GM12878 (cell line): Measurements from ENCODE around the gene B3GALT4. TPM values are rescaled to one million over a fixed set of nuclear protein-coding genes. Genes with fewer than 3 reads are reported as not detected.

ENCODE experiments used
- ATF7 ChIP-seq: fragments of 450-650 bp; IDR thresholded peaks from 2 replicates; pipeline ENCODE4 v1.6.1; 2016; ENCODE audit warnings: low read depth, mild to moderate bottlenecking
- CHD1 ChIP-seq: IDR thresholded peaks from 2 replicates; pipeline ENCODE4 v1.6.1; 2012; ENCODE audit warnings: low read depth, low read length, improper control_type of control experiment
- CHD4 ChIP-seq: fragments of 200-600 bp; sonication (generic); IDR thresholded peaks from 2 replicates; pipeline ENCODE4 v1.6.1; 2016; ENCODE audit warnings: mild to moderate bottlenecking
- CREB1 ChIP-seq: IDR thresholded peaks from 2 replicates; pipeline ENCODE4 v1.6.1; 2012; ENCODE audit warnings: low read depth, mild to moderate bottlenecking, inconsistent platforms
- EED ChIP-seq: sonication (generic); IDR thresholded peaks from 2 replicates; pipeline ENCODE4 v1.6.1; 2016; ENCODE audit warnings: antibody characterized with exemption, low read depth
- EGR1 ChIP-seq, 2 experiments: IDR thresholded peaks; 1 replicate in 1 of 2; 2 replicates in 1 of 2; pipeline ENCODE4 v1.6.1; 2011 to 2012; ENCODE audit warnings: low read depth in 2 of 2, low read length in 2 of 2, borderline replicate concordance in 1 of 2, mild to moderate bottlenecking in 1 of 2, moderate library complexity in 1 of 2
- HCFC1 ChIP-seq: fragments of 150-350 bp; IDR thresholded peaks from 2 replicates; pipeline ENCODE4 v1.6.1; 2014; ENCODE audit warnings: low read length
- HDAC2 ChIP-seq: fragments of 200-600 bp; sonication (generic); IDR thresholded peaks from 2 replicates; pipeline ENCODE4 v1.6.1; 2017
- KLF5 ChIP-seq: fragments of 450-650 bp; IDR thresholded peaks from 2 replicates; pipeline ENCODE4 v1.6.1; 2014; ENCODE audit warnings: mild to moderate bottlenecking; ENCODE audit not compliant: partially characterized antibody
- LARP7 ChIP-seq: fragments of 450-650 bp; IDR thresholded peaks from 2 replicates; pipeline ENCODE4 v1.6.1; 2017; ENCODE audit warnings: mild to moderate bottlenecking
- MEF2B ChIP-seq: fragments of 450-650 bp; IDR thresholded peaks from 2 replicates; pipeline ENCODE4 v1.6.1; 2018; ENCODE audit warnings: mild to moderate bottlenecking, moderate library complexity; ENCODE audit not compliant: partially characterized antibody, poor library complexity, severe bottlenecking
- NKRF ChIP-seq: fragments of 450-650 bp; conservative IDR thresholded peaks from 2 replicates; pipeline ENCODE4 v1.6.1; 2017; ENCODE audit warnings: mild to moderate bottlenecking, moderate library complexity
- NRF1 ChIP-seq: conservative IDR thresholded peaks from 2 replicates; pipeline ENCODE4 v1.6.1; 2011; ENCODE audit warnings: mild to moderate bottlenecking, low read depth, low read length, improper control_type of control experiment
- POU2F2 ChIP-seq: IDR thresholded peaks from 3 replicates; pipeline ENCODE4 v1.6.1; 2011; ENCODE audit warnings: low read depth, mild to moderate bottlenecking, low read length, borderline replicate concordance
- RUNX3 ChIP-seq: IDR thresholded peaks from 2 replicates; pipeline ENCODE4 v1.6.1; 2012; ENCODE audit warnings: low read length, inconsistent platforms
- SMC3 ChIP-seq: IDR thresholded peaks from 2 replicates; pipeline ENCODE4 v1.6.1; 2011; ENCODE audit warnings: low read length, improper control_type of control experiment, borderline replicate concordance
- STAT1 ChIP-seq: fragments of 450-650 bp; conservative IDR thresholded peaks from 2 replicates; pipeline ENCODE4 v1.6.1; 2014; ENCODE audit warnings: antibody characterized with exemption, mild to moderate bottlenecking
- WRNIP1 ChIP-seq: IDR thresholded peaks from 2 replicates; pipeline ENCODE4 v1.6.1; 2011; ENCODE audit warnings: low read depth, low read length, improper control_type of control experiment, borderline replicate concordance
- ZBED1 ChIP-seq: IDR thresholded peaks from 2 replicates; pipeline ENCODE4 v1.6.1; 2016; ENCODE audit warnings: borderline replicate concordance
- polyA plus RNA-seq, 11 experiments: library from polyadenylated mRNA; depleted of rRNA in 4 of 11; unstranded in 6 of 11; stranded (reverse) in 5 of 11; fragments of >200 nt; fragmentation: Nextera tagmentation in 4 of 11; fragmentation: Illumina TruSeq in 1 of 11; extraction: Ambion mirVana in 4 of 11; extraction: Trizol in 1 of 11; gene quantifications; 1 replicate in 1 of 11; 2 replicates in 10 of 11; pipeline versions ENCODE4 v1.2.1 to v1.2.3, GENCODE V29; 2011 to 2016; ENCODE audit warnings: inconsistent platforms in 2 of 11, missing spikeins in 2 of 11, low read depth in 1 of 11
- total RNA-seq, 4 experiments: library from RNA; depleted of rRNA in 3 of 4; stranded (reverse); fragments of >200 nt in 3 of 4; fragmentation: Illumina TruSeq in 1 of 4; extraction: Trizol in 1 of 4; gene quantifications; 2 replicates each; pipeline versions ENCODE4 v1.2.1 to v1.2.3, GENCODE V29; 2013 to 2021
- TF ChIP-seq, protein P1 (sequence below): fragments of 450-650 bp; IDR thresholded peaks from 2 replicates; pipeline ENCODE4 v1.6.1; 2017; ENCODE audit warnings: mild to moderate bottlenecking, moderate library complexity
- TF ChIP-seq, protein P2 (sequence below): fragments of 450-650 bp; IDR thresholded peaks from 2 replicates; pipeline ENCODE4 v1.6.1; 2016; ENCODE audit warnings: mild to moderate bottlenecking, moderate library complexity, borderline replicate concordance

Gene B3GALT4
- total and polyA plus RNA-seq, 10 of the 15 experiments (the other 5 are each of a cell fraction or from before 2014, with no cell fraction given): 0.27 to 8.2 (median 2.6) TPM

GRCh38 chr6:33299237-33299944 lies 22.5 kb downstream of the B3GALT4 start (continued):
- peak; percentile 94 for TF ChIP-seq MEF2B
- TF ChIP-seq STAT1: peak; percentile 53; the same call in 1 of the 2 replicates
- TF ChIP-seq NRF1: no peak
- TF ChIP-seq SMC3: peak; percentile 12; the same call in 1 of the 2 replicates
- peak; percentile 27 for TF ChIP-seq CREB1
- TF ChIP-seq LARP7: peak; percentile 52
- TF ChIP-seq EGR1 (IDR thresholded peaks at IDR 0.05; ENCODE audit: borderline replicate concordance in 1 of 2, low read depth in 2 of 2, low read length in 2 of 2): peak; percentile 50 to 96
- peak; percentile 75 for TF ChIP-seq NKRF
- TF ChIP-seq HDAC2: no peak
- peak; percentile 48; the same call in 1 of the 2 replicates for TF ChIP-seq ATF7
- TF ChIP-seq, protein P1, sequence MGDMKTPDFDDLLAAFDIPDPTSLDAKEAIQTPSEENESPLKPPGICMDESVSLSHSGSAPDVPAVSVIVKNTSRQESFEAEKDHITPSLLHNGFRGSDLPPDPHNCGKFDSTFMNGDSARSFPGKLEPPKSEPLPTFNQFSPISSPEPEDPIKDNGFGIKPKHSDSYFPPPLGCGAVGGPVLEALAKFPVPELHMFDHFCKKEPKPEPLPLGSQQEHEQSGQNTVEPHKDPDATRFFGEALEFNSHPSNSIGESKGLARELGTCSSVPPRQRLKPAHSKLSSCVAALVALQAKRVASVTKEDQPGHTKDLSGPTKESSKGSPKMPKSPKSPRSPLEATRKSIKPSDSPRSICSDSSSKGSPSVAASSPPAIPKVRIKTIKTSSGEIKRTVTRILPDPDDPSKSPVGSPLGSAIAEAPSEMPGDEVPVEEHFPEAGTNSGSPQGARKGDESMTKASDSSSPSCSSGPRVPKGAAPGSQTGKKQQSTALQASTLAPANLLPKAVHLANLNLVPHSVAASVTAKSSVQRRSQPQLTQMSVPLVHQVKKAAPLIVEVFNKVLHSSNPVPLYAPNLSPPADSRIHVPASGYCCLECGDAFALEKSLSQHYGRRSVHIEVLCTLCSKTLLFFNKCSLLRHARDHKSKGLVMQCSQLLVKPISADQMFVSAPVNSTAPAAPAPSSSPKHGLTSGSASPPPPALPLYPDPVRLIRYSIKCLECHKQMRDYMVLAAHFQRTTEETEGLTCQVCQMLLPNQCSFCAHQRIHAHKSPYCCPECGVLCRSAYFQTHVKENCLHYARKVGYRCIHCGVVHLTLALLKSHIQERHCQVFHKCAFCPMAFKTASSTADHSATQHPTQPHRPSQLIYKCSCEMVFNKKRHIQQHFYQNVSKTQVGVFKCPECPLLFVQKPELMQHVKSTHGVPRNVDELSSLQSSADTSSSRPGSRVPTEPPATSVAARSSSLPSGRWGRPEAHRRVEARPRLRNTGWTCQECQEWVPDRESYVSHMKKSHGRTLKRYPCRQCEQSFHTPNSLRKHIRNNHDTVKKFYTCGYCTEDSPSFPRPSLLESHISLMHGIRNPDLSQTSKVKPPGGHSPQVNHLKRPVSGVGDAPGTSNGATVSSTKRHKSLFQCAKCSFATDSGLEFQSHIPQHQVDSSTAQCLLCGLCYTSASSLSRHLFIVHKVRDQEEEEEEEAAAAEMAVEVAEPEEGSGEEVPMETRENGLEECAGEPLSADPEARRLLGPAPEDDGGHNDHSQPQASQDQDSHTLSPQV: no peak
- peak; percentile 72 for TF ChIP-seq EED
- peak; percentile 47 for TF ChIP-seq KLF5
- TF ChIP-seq POU2F2: peak; percentile 65
- TF ChIP-seq, protein P2, sequence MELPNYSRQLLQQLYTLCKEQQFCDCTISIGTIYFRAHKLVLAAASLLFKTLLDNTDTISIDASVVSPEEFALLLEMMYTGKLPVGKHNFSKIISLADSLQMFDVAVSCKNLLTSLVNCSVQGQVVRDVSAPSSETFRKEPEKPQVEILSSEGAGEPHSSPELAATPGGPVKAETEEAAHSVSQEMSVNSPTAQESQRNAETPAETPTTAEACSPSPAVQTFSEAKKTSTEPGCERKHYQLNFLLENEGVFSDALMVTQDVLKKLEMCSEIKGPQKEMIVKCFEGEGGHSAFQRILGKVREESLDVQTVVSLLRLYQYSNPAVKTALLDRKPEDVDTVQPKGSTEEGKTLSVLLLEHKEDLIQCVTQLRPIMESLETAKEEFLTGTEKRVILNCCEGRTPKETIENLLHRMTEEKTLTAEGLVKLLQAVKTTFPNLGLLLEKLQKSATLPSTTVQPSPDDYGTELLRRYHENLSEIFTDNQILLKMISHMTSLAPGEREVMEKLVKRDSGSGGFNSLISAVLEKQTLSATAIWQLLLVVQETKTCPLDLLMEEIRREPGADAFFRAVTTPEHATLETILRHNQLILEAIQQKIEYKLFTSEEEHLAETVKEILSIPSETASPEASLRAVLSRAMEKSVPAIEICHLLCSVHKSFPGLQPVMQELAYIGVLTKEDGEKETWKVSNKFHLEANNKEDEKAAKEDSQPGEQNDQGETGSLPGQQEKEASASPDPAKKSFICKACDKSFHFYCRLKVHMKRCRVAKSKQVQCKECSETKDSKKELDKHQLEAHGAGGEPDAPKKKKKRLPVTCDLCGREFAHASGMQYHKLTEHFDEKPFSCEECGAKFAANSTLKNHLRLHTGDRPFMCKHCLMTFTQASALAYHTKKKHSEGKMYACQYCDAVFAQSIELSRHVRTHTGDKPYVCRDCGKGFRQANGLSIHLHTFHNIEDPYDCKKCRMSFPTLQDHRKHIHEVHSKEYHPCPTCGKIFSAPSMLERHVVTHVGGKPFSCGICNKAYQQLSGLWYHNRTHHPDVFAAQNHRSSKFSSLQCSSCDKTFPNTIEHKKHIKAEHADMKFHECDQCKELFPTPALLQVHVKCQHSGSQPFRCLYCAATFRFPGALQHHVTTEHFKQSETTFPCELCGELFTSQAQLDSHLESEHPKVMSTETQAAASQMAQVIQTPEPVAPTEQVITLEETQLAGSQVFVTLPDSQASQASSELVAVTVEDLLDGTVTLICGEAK: peak; percentile 88
- TF ChIP-seq WRNIP1: peak; percentile 77; the same call in 1 of the 2 replicates
- peak; percentile 46; the same call in 1 of the 2 replicates for TF ChIP-seq HCFC1
- TF ChIP-seq CHD4: no peak
- peak; percentile 95 for TF ChIP-seq RUNX3
- no peak for TF ChIP-seq CHD1
- peak; percentile 96 for TF ChIP-seq ZBED1
